HG02943 (cell line): ENCODE measurements around the gene PACS2.

ENCODE experiments used
- ATAC-seq: cut with Tn5 transposase; IDR thresholded peaks from one replicate; pipeline ENCODE4 v1.9.1; 2021; ENCODE audit warnings: mild to moderate bottlenecking, low read depth, moderate library complexity; ENCODE audit not compliant: unreplicated experiment

PACS2 gene

DNA sequence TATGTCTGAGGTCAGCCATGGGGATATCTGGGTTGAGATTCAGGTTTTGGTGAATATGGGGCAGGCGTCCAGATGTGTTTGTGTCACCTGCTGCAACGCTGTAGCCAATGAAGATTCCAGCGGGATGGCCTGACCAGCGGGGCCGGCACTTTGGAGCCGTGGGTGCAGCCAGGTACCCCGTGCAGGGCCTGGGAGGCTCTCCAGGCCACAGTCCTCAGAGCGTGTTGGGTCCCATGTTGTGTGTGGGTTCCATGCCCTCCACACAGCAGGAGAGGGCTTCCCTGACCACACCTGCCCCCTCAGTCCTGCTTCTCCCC is 80.9 kb downstream of the PACS2 start:
- no peak for ATAC-seq

DNA sequence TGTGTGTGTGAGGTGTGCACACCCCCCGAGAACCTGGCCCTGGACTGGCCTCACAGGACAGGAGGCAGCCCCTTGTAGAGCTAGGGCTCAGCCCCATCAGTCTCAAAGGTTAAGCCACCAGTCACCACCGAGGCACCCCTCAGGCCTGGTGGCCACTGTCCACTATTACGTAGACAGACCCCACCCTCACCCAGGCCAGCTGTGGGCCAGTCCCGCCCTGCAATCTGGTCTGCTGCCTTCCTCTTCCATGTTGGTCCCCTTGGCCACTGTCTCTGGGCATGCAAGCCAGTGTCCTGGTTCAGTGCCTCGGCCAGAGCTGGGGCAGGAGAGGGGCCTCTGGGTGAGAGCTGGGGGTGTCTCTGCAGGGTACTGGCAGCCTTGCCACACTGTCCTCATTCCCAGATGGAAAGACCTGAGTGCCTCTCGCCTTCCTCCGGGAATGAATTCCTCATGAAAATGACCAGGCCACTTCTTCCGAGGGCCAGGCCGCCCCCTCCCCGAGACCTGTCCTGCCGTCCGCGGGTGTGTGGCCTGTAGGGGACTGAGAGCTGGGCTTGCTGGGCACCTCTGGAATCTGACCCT is 82.9 kb downstream of the PACS2 start:
- ATAC-seq = no peak

DNA sequence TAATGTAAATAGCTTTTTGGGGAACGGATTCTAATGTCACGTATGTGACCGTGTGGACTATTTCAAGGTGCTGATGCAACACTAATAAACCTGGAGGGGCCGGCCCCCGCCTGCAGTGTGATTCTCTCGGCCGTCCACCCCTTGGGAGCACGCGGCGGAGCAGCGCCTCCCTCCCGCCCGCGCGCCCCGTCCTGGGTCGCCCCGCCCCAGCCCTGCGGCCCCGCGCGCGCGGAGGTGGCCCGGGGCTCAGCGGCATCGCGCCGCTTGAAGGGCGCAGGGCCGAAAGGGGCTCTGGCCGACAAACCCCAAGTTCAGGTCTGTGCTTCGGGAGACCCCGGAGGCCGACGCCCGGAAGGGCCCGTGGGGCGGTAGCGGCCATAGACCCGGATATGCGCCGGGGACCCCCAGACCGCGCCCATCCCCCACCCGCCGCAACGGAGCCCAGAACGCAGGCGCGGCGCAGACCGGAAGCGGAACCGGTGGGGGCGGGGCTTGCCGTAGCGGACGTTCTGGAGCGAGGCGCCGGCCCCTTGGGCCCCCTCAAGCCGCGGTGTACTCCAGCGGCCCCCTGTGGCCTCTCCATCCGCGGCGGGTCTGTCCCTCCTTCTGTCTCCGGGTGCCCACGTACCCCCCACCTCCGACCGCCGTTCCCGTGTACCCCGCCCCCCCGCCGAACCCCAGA is 83.6 kb downstream of the PACS2 start, which contains the start of gene TEX22:
TEX22 (plus strand) TSS at position 495 of the 682 bp plus-strand sequence. CDS start 803 bp downstream, outside the sequence.
- no peak for ATAC-seq

DNA sequence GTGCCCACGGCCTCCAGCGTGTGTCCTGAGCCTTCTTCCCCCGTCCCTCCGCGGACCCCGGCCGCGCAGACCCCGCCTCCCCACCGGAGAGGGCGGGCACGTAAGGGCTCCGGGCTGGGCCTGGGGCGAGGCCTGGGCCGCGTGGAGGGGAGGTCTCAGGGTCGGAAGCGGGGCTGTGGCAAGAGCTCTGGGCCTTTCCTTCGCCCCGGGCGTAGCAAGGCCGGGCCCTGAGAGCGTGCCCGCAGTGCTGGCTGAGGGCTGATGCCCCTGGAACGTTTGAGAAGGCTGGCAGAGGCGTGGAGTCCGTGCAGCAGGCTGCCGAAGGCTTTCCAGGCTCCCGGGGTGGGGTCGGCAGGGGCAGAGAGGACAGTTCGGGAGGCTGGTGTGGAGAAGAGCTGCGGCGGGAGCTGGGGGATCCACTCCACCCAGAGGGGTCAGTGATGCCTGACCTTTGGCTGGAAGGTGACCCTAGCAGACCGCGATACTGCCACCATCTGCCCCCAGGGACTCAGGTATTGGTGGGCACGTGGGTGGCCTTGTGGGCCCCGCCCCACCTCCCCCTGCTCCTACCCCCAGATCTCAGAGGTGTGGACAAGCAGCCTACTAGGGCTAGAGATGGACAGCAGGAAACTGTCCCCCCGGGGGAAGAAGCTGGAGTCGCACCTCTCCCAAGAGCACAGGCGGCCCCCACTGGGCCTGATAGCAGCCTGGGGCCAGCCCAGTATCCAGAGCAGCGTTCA is 84.3 kb downstream of the PACS2 start:
- no peak for ATAC-seq

DNA sequence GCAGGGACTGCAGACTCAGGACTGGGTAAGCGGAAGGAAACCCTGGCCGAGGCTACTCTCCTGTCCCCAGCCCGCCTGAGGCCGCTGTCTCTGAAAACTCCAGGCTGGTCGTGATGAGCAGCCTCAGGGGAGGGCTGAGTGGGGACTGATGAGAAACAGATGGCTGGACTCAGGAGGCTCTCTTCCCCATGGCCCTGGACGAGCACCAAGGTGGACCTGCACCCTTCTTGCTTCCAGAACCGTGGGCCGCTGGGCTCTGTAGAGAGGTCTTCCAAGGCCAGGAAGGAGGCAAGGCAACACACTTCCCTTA is 84.9 kb downstream of the PACS2 start:
- ATAC-seq = no peak

DNA sequence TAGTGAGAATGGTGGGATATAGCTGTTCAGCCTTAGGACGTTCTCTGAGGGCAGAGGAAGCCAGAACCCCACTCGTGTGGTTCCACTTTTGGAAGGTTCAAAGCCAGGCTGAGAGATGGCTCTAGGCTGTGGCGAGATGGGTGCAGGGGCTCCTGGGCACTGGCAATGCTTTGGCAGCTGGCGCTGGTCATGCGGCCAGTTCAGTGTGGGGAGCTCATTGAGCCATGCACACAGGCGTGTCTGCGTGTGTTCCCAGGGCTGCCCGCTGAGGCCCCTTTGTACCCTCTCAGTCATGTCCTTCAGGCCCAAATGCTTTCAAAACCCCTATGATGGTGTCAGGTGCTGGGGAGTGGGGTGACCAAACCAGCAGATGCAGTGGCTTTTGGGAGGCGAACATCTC is 85.5 kb downstream of the PACS2 start:
- ATAC-seq = no peak

DNA sequence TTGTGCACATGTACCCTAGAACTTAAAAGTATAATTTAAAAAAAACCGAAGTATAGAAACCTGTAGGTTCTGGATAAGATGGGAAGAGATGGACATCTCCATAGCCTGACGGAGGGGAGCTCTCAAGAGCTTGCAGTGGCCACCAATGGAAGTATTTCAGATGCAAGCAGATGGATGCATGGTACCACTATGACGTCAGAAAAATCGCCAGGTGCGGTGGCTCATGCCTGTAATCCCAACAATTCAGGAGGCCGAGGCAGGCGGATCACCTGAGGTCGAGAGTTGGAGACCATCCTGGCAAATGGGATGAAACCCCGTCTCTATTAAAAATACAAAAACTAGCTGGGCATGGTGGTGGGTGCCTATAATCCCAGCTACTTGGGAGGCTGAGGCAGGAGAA is 87.2 kb downstream of the PACS2 start:
- ATAC-seq = no peak

DNA sequence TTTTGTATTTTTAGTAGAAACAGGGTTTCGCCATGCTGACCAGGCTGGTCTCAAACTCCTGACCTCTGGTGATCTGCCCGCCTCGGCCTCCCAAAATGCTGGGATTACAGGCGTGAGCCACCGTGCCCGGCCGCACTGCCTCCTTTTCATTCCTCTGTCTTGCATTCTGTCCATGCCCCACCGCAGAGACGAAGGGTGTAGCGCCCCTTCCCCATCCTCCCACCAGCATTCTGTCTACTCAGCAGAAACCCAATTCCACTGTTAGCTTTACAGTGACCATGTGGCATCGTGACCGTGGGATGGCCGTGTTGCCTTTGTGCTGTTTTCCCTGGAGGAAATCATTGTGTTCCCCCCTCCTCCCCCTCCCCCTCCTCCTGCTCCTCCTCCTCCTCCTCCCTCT is 94.0 kb downstream of the PACS2 start:
- no peak for ATAC-seq

DNA sequence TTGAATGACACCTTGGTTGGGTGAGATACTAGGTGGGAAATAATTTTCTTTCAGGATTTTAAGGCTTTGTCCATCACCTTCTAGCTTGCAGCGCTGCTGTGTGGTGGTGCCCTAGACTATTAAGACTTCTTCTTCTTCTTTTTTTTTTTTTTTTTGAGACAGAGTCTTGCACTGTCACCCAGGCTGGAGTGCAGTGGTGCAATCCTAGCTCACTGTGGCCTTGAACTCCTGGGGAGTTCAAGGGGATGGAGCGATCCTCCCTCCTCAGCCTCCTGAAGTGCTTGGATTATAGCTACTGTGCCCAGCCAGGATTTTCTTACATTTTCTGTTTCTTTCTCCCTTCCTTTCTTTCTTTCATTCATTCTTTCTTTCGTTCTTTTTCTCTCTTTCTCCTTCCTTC is 94.8 kb downstream of the PACS2 start:
- ATAC-seq = no peak

DNA sequence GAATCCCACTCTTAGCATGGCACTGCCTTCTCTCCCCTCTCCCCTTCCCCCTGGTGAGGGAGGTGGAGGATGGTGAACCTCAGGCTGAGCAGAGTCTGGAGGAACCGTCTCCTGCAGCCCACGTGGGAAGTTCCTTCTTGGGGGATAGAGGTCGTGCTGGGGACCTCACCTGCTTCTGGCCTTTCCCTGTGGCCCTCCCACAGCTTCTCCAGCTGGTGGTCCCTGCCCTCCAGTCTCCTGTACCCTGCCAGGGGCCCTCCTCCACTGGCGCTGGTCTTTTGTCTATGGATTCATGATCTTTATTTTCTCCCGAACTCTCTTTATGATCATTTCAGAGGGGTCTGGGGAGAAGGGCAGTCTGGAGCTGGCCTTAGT is 96.1 kb downstream of the PACS2 start:
- ATAC-seq = no peak

DNA sequence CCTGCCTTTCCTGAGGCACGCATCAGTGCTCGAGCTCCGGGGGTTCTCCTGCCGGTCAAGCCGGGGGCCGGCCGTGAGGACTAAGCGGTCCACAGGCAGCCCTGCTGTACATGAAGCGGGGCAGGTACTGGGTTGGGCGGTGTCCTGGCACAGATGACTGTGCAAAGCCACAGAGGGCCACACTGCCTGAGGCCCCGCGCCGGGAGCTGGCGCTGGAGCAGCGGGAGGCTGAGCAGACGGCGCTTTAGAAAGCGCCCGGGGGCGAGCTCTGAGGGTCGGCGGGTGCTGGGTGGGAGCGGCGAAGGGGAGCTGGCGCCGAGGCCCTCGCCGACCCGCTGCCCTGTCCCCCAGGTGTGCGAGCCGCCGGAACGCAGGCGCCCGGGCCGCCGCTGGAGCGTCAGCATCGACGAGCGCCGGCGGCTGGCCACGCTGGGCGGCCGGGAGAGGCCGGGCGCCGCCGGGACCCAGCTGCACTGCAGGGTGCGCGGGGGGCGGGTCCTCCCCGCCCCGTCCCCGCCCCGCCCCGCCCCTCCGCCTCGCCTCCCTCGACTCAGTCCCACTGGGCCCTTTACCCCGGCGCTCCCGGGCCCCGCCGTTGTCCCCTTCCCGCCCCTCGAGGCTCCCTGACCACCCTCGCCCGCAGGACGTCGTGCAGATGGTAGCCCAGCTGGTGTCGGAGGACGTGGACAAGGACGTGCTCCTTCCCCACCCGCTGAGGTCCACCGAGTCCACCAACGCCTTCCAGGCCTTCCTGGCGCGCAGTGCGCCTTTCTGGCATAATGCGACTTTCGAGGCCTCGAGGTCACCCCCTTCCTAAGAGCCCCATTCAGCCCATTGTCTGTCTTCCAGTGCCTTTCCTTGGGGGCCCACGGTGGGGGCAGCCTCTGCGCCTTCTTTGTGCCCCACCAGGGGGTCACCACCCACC is 96.7 kb downstream of the PACS2 start:
- no peak for ATAC-seq

DNA sequence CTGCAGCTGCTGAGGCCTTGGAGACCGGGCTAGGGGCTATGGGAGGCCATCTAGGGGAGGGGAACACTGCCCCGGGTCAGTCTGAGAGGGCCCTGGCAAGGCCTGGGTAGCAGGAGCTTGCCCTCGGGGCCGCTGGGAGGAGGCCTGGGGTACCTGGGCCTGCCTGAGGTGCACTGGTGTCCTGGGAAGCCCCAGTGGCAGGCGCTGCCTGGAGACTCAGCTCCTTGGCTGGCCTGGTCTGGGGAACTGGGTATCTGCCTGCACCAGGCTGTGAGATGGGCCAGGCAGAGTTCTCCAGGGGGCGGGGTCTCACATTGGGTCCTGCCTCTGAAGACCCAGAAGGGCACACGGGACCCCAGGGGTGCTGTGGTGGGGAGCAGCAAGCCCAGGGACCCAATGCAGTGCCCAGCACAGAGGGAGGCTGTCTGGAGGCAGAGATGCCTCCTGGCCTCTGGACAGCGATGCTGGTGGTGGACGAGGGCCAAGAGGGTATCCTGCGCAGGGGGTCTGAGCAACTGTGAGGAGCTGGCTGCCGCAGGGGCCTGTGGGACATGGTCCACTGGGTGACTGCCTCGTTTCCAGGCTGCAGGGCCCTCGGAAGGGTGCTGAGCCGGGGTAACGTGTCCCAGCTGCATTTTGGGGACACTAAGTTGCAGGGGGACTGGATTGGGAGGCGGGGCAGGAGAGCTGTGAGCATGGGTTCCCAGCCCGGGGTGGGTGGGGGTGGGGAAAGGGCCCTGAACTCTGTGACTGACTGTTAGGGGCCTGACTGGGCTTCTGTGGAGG is 97.6 kb downstream of the PACS2 start:
- ATAC-seq = no peak

DNA sequence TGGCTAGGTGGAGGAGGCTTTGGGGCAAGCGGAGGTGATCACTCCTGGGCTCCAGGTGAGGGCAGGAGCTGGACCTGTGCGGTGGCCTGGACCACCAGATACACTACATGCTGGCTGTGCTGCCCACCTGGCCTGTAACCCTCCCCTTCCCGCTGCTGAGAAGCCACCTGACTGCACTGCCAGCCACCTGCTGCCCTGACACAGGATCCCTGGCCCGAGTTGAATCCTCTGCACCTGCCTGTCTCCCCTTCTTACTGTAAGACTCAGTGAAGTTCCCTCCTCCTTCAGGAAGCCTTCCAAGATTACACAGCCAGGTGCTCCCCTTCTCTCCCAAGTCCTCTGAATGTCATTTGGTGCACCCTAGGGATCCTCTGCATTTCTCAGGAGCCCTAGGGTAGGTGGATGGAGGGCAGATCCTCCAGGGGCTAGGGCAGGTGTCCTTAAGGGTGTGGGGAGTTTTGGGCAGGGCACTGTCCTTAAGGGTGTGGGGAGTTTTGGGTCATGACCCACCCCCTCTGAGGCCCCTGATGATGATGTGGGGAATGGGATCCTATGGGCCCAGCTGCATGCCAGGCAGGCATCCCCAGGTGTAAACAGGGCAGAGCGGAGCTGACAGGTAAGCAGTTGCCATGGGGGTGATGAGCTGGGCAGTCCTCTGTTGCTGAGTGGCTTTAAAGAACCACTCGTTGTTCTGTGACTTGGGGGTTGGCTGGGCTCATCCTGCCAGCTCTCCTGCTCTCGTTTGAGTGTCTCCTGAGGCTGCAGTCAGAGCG is 98.4 kb downstream of the PACS2 start:
- ATAC-seq = no peak

DNA sequence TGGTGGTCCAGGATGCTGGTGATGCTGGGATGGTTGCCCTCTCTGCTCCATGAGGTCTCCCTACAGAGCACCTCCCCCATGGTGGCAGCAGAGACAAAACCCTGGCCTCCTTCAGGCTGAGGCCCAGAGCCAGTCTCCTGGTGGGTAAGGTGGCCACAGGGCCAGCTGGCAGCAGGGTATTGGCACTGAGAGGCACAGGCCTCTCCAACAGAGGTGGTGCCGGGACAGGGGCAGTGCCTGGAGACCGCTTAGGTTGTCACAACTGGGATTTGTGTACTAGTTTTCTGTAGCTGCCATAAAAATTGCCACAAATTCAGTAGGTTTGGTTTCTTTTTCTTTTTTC is 99.0 kb downstream of the PACS2 start:
- ATAC-seq = no peak

DNA sequence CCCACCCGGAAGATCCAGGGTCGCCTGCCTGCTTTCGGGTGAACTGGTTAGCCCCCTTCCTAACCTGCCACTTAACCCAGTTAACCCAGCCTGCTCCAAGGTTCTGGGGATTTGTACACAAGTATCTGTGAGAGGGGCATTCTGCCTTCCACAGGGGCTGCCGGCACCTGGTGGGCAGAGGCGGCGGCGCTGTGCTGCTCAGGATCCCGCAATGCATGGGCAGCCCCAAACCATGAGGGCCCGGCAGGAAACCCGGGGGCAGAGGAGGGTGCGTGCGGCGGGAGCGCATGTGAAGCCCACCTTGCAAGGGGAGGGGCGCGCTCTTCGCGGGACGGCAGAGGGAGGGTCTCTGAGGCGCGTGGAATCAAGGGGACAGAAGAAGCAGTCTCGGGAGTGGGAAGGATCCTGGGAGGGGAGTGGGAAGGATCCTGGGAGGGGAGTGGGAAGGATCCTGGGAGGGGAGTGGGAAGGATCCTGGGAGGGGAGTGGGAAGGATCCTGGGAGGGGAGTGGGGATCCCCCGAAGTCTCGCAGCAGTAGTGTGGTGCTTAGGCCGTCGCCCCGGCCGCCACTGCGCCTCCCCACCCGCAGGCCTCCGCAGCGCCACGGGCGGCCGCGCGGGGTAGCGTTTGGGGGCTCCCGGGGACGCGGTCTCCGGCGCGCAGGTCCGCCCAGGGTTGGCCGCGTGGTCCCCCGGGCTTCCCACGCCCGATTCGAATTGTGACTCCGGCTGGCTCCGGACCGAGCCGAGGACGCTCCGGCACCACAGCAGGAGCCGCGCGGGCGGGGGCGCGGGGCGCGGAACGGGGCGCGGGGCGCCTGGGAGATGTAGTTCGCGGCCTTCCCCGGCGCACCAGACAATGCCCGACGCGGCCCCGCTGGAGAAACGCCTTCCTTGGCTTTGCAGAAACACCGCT is 100.2 kb downstream of the PACS2 start:
- no peak for ATAC-seq

DNA sequence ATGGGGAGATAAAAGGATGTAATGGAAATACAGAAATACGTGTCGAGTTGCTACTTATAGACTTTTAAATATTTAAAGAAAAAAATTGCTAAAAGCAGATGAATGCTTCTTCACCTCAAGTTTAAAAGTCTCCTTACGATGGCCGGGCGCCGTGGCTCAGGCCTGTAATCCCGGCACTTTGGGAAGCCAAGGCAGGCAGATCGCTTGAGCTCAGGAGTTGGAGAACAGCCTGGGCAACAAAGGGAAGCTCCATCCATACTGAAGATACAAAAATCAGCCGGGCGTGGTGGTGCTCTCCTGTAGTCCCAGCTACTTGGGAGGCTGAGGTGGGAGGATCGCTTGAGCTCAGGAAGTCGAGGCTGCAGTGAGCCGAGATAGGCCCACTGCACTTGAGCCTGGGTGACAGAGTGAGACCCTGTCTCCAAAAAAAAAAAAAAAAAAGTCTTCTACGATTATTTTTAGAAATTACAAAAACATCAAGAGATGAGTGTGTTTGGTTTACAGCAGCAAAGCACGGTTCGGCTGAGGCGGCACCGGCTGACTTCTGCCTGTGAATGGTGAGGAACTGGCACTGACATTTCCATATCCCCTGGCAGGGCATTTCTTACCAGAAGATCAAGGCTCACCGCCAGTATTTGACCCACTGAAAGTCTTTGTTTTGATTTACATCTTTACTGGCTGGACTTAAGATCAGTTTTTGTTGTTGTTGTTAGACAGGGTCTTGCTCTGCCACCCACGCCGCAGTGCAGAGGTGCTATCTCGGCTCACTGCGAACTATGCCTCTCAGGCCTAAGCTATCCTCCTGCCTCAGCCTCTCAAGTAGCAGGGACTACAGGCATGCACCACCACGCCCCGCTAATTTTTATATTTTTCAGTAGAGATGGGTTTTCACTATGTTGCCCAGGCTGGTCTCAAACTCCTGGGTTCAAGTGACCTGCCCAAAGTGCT is 101.2 kb downstream of the PACS2 start:
- no peak for ATAC-seq

DNA sequence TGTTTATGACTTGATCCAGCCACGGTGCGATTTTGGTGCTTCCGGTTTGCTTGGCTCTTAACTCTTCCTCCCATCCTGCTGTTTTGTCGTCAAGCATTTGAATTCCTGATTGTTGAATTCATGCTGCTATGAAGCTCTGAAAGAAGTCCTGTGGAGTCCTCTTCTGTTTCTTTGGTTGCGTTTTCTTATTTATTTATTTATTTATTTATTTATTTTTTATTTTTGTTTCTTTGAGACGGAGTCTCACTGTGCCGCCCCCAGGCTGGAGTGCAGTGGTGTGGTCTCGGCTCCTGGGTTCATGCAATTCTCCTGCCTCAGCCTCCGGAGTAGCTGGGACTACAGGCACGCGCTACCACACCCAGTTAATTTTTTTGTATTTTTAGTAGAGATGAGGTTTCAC is 102.1 kb downstream of the PACS2 start:
- ATAC-seq = no peak

DNA sequence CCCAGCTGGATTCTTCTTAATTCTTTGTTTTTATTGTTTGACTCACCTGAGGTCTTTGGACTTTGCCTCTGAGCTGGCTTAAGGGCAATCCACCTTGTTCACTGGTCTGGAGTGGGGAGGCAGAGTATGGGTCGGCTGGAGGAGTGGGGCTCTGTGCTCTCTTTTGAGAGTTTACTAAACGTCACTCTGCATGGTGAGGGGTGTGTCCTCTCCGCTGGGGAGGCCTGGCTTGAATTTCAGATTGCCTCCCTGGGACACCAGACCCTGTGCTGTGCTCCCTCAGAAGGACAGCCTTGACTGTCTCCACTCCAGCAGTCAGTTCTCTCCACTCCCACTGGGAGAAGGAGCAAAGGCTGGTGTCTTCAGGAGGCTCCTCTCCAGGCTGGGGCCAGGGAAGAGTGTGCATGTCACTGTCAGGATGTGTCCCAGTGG is 103.2 kb downstream of the PACS2 start:
- no peak for ATAC-seq
